SW480 (cell line): Measurements from ENCODE around the gene ACOT6.
"Not testable (repeated sequence)": the region's sequence is repeated elsewhere in the genome, so short reads cannot be mapped to it uniquely, and the experiment has no call there.

ENCODE experiments used
- DNase-seq: peaks from one replicate; pipeline ENCODE4 v3.0.0-alpha.2; 2016; ENCODE audit warnings: low spot score

ACOT6 gene

DNA sequence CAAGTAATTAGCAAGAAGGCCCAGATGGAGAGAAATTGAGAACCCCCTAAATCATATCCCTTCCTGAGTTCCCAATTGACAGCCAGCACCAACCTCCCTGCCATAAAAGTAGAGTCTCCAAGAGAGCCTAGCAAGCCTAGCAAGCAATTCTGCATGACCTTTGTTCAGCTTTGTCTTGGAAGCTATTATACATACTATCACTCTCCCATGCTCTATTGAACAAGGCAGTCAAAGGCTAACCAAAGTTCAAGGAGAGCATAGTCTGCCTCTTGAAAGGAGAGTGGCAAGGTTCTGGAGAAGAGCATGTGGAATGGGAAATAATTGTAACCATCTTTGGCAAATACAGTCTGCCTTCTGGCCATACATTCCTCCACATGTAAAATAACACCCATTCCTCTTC lies 12.8 kb upstream of the ACOT6 start:
- no peak for DNase-seq

- no peak for DNase-seq
Measured at GRCh38 chr14:73602994-73603393, 9.3 kb upstream of the ACOT6 start.

GRCh38 chr14:73606271-73606670 lies 6.0 kb upstream of the ACOT6 start:
- DNase-seq: no peak

- DNase-seq: no peak
Measured at GRCh38 chr14:73607241-73607640, 5.1 kb upstream of the ACOT6 start.

- no peak for DNase-seq
Measured at GRCh38 chr14:73610687-73611086, 1.6 kb upstream of the ACOT6 start.

DNA sequence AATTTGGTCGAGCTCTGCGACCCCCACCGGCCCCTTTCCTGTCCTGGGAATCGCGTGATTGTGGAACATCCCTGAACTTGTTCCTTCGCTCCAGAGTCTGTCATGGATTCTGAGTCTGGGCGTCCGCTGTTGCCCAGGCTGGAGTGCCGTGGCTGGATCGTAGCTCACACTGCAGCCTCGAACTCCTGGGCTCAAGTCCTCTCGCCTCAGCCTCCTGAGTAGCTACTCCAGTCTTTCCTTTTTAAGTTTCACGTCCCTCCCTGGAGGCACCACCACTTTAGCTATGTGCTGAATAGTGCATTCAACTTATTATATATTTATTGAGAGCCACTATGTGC lies 698 bp downstream of the ACOT6 start:
- no peak for DNase-seq

GRCh38 chr14:73613419-73613963 lies 1.2 kb downstream of the ACOT6 start:
- no peak for DNase-seq

DNA sequence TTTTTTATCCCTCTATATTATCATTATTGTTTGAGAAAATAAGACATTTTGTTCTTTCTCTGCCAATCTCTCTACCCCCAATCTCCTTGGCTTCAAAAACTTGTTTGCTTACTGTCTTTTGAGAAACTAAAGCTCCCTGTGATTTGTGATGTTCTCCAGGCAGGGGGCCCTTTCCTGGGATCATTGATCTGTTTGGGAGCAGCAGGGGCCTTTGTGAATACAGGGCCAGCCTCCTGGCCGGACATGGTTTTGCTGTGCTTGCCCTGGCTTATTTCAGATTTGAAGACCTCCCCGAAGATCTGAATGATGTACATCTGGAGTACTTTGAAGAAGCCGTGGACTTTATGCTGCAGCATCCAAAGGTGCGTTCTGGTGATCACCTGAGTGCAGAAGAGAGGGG lies 4.5 kb downstream of the ACOT6 start:
- DNase-seq: no peak

DNA sequence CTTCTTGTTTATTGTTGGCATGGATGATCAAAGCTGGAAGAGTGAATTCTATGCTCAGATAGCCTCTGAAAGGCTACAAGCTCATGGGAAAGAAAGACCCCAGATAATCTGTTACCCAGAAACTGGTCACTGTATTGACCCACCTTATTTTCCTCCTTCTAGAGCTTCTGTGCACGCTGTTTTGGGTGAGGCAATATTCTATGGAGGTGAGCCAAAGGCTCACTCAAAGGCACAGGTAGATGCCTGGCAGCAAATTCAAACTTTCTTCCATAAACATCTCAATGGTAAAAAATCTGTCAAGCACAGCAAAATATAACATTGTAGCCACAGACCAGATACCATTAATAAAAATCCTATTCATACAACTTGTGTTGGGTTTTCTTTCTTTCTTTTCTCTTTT lies 7.2 kb downstream of the ACOT6 start:
- DNase-seq: no peak

- no peak for DNase-seq
Measured at GRCh38 chr14:73620268-73620667, 8.0 kb downstream of the ACOT6 start.

DNA sequence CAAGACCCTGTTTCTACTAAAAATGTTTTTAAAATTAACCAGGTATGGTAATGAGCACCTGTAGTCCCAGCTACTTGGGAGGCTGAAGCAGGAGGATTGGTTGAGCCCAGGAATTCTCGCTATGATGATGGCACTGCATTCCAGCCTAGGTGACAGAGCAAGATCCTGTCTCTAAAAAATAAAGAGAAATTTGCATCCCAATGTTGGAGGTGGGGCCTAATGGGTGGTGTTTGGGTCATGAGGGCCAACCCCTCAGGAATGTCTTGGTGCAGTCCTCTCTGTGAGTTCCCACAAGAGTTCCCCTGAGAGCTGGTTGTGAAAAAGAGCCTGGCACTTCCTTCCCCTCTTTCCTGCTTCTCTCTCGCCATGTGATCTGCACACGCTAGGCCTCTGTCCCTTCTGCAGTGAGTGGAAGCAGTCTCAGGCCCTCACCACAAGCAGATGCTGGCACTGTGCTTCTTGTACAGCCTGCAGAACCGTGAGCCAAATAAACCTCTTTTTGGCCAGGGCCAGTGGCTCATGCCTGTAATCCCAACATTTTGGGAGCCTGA lies 11.3 kb downstream of the ACOT6 start:
- DNase-seq: no peak

DNA sequence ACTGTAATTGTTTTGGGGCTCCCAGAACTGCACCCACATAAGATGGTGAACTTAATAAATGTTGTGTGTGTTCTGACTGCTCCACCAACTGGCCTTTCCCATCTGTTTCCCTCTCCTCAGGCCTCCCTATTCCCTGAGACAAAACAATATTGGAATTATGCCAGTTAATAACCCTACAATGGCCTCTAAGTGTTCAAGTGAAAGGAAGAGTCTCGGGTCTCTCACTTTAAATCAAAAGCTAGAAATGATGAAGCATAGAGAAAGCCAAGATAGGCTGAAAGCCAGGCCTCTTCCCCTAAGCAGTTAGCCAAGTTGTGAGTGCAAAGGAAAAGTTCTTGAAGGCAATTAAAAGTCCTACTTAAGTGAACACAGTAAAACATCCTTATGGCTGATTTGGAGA lies 13.4 kb downstream of the ACOT6 start:
- no peak for DNase-seq

DNA sequence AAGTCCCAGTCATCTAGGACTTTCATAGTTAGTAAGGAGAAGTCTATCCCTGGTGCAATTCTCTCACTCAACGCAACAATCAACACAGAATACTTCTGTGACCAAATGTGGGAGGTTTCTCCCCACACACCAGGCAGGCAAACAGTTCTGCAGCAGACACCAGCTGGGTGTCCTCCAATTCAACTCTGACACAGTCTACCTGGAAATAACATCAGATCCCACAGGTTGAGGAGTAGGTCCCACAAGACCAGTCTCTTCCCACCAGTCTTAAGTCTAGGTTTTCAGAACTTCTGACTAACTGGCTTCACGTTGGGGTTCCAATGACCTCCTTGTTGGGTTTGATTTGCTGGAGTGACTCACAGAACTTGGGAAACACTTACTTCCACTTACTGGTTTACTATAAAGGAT lies 14.8 kb downstream of the ACOT6 start:
- no peak for DNase-seq

- no peak for DNase-seq
Measured at GRCh38 chr14:73630009-73630780, 17.9 kb downstream of the ACOT6 start.

GRCh38 chr14:73633116-73634010 lies 21.0 kb downstream of the ACOT6 start:
- peak; percentile 73 for DNase-seq

DNA sequence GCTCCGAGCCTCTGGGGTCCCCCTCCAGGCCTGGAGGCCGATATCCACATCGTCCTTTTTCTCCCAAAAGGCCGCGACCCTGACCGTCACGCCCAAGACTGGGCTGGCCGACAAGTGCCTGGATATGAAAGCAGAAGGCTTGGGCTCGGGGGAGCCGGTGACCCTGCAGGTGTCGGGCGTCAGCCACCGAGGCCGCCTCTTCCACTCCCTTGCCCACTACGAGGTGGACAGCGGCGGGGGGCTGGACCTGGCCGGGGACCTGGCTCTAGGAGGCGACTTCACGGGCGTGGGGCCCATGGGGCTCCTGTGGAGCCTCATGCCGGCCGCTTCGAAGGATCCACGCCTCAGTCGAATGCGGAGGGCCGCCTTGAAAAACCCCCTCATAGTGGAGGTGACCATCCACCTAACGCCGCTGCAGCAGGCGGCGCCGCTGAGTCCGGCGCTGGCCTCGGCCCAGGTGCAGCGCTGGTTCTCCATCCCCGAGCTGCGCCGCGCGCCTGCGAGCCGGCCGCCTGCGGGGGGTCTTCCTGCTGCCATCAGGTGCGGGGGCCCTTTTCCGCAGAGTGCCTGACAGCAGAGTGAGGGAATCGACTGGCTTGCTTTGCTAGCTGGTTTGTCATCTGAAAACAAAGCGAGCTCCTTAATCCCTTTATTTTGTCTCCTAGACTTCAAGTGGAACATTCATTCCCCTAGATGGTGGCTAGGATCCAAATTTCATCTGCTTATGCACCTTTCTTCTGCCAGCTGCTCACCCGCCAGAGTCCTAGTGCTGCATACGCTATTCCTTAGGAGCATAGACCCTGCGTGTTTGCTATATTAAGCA lies 21.9 kb downstream of the ACOT6 start:
- no peak for DNase-seq

- not testable (repeated sequence) for DNase-seq
Measured at GRCh38 chr14:73636355-73636754, 24.0 kb downstream of the ACOT6 start.

DNA sequence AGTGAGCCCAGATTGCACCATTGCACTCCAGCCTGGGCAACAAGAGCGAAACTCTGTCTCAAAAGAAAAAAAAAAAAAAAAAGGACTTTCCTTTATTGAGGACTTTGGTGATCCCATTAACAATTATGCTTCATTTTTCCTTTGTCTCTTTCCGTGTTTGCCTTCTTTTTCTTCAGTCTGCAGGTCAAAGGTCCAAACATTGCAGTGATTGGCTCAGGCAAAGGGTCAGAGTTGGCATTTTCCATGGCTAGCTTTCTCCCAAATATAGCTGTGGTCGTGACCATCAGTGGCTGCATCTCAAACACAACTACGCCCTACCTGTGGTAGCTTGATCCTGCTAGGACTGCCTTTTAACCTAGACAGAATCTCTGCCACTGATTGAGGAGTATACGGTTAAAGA lies 25.5 kb downstream of the ACOT6 start:
- no peak for DNase-seq

DNA sequence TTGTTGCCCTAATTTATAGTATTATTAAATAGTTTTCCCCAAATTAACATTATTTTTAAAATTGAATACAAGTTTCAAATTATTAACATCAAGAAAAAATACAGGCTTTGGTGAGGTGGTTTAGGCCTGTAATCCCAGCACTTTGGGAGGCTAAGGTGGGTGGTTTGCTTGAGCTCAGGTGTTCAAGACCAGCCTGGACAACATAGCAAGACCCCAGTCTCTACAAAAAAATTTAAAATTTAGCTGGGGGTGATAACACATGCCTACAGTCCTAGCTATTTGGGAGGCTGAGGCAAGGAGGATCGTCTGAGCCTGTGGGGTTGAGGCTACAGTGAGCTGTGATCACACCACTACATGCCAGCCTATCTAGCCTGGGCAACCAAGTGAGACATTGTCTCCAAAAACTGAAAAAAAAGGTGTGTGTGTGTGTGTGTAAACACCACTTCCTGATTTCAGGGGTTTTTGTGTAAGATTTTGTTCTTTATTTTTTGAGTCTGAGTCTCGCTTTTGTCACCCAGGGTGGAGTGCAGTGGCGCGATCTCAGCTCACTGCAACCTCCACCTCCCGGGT lies 28.6 kb downstream of the ACOT6 start:
- no peak for DNase-seq

- peak; percentile 96 for DNase-seq
Measured at GRCh38 chr14:73644531-73645247, 32.4 kb downstream of the ACOT6 start, which contains the start of gene DNAL1. DNAL1 (plus strand) TSS chr14:73644986; CDS start chr14:73645040, 54 bp downstream.

DNA sequence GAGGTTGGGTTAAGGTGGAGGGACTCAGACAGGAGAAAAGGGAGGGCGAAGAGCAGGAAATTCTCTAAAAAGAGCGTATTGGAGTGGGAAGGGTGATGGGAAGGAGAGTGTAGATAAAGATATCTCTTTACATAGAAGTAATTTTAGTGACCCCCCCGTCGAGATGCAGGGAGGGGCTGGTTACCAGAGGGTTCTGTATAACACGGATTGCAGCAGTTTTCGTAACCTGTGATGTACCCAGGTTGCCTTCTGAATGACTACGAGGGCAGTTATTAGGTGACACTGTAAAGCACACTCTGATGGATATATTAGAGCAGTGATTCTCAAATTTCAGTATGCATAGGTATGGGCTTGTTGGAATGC lies 32.9 kb downstream of the ACOT6 start:
- no peak for DNase-seq
